GM23338 (cell line): ENCODE measurements around the gene RAB11A. TPM values are rescaled to one million over a fixed set of nuclear protein-coding genes. Genes with fewer than 3 reads are reported as not detected.
A peak's percentile ranks its signal among the peaks of the same experiment; 100 is the strongest.

Experiments used
- ATAC-seq: fragments of 200-7000 bp; cut with Tn5 transposase; 3 replicates; pipeline ENCODE4 v1.9.1; 2020
- DNase-seq: peaks from one replicate; pipeline ENCODE4 v3.0.0-alpha.2; 2015; ENCODE audit warnings: low spot score
- H2AFZ ChIP-seq: fragments of 200-600 bp; sonication (generic); 2 replicates; pipeline ENCODE4 v1.8.0; 2016; ENCODE audit warnings: antibody characterized with exemption, mild to moderate bottlenecking, moderate library complexity
- H3F3A ChIP-seq: fragments of 200-600 bp; sonication (generic); replicated peaks from 2 replicates; pipeline ENCODE4 v1.8.0; 2017; ENCODE audit warnings: antibody characterized with exemption, mixed run types, low read depth
- H3K27ac ChIP-seq: fragments of 200-600 bp; sonication (generic); 2 replicates; pipeline ENCODE4 v1.6.1; 2016; ENCODE audit warnings: low read depth
- H3K27me3 ChIP-seq: fragments of 200-600 bp; sonication (generic); 2 replicates; pipeline ENCODE4 v1.8.0; 2016; ENCODE audit warnings: mild to moderate bottlenecking, mixed run types, moderate library complexity; ENCODE audit not compliant: insufficient read depth
- H3K36me3 ChIP-seq: fragments of 200-600 bp; sonication (generic); 2 replicates; pipeline ENCODE4 v1.8.0; 2016; ENCODE audit warnings: mild to moderate bottlenecking; ENCODE audit not compliant: insufficient read depth
- H3K4me1 ChIP-seq: fragments of 200-600 bp; sonication (generic); 2 replicates; pipeline ENCODE4 v1.8.0; 2016; ENCODE audit warnings: mild to moderate bottlenecking, moderate library complexity; ENCODE audit not compliant: insufficient read depth
- H3K4me2 ChIP-seq: fragments of 200-600 bp; sonication (generic); 2 replicates; pipeline ENCODE4 v1.7.1; 2017; ENCODE audit warnings: mixed run types
- H3K4me3 ChIP-seq: fragments of 200-600 bp; sonication (generic); 2 replicates; pipeline ENCODE4 v1.6.1; 2016; ENCODE audit warnings: mixed run types
- H3K79me2 ChIP-seq: fragments of 200-600 bp; sonication (generic); replicated peaks from 2 replicates; pipeline ENCODE4 v1.8.0; 2017; ENCODE audit warnings: mild to moderate bottlenecking; ENCODE audit not compliant: insufficient read depth
- H3K9me2 ChIP-seq: fragments of 200-600 bp; sonication (generic); 2 replicates; pipeline ENCODE4 v1.8.0; 2017; ENCODE audit not compliant: insufficient read depth
- H4K20me1 ChIP-seq: fragments of 200-600 bp; sonication (generic); replicated peaks from 2 replicates; pipeline ENCODE4 v1.8.0; 2017; ENCODE audit warnings: mild to moderate bottlenecking; ENCODE audit not compliant: insufficient read depth
- H3K27ac Mint-ChIP-seq: 2 replicates; pipeline ENCODE4 v1.8.0; 2020; ENCODE audit warnings: inconsistent platforms, mild to moderate bottlenecking, moderate library complexity, mixed read lengths
- H3K27me3 Mint-ChIP-seq: 3 replicates; pipeline ENCODE4 v1.8.0; 2022; ENCODE audit warnings: low read depth, mild to moderate bottlenecking, moderate library complexity, mixed read lengths, inconsistent platforms; ENCODE audit not compliant: insufficient read depth, poor library complexity
- H3K36me3 Mint-ChIP-seq: 3 replicates; pipeline ENCODE4 v1.8.0; 2021; ENCODE audit warnings: low read depth, mild to moderate bottlenecking, inconsistent platforms, moderate library complexity, mixed read lengths
- H3K4me1 Mint-ChIP-seq: 3 replicates; pipeline ENCODE4 v1.8.0; 2020; ENCODE audit warnings: mild to moderate bottlenecking, inconsistent platforms, mixed read lengths
- H3K4me3 Mint-ChIP-seq: 3 replicates; pipeline ENCODE4 v1.8.0; 2021; ENCODE audit warnings: moderate library complexity, mild to moderate bottlenecking, inconsistent platforms, mixed read lengths
- H3K9me3 Mint-ChIP-seq: 3 replicates; pipeline ENCODE4 v1.8.0; 2020; ENCODE audit warnings: moderate library complexity, mild to moderate bottlenecking, inconsistent platforms, mixed read lengths
- CREB1 ChIP-seq: fragments of 250-450 bp; sonication (Bioruptor Pico); IDR thresholded peaks from 2 replicates; pipeline ENCODE4 v1.5.0; 2020; ENCODE audit warnings: low read depth, mild to moderate bottlenecking, moderate library complexity
- EZH2 ChIP-seq: fragments of 200-600 bp; sonication (generic); IDR thresholded peaks from one replicate; pipeline ENCODE4 v1.8.0; 2017; ENCODE audit warnings: antibody characterized with exemption, mild to moderate bottlenecking, low read depth; ENCODE audit not compliant: unreplicated experiment
- EZH2phosphoT487 ChIP-seq: fragments of 200-600 bp; sonication (generic); IDR thresholded peaks from one replicate; pipeline ENCODE4 v1.8.1; 2018; ENCODE audit warnings: antibody characterized with exemption; ENCODE audit not compliant: unreplicated experiment
- JUNB ChIP-seq: IDR thresholded peaks from one replicate; pipeline ENCODE4 v1.6.1; 2016; ENCODE audit warnings: antibody characterized with exemption; ENCODE audit not compliant: unreplicated experiment
- NANOG ChIP-seq: IDR thresholded peaks from 2 replicates; pipeline ENCODE4 v1.6.1; 2016; ENCODE audit warnings: antibody characterized with exemption, borderline replicate concordance
- ZNF331 ChIP-seq: fragments of 250-450 bp; sonication (Bioruptor Pico); IDR thresholded peaks from 2 replicates; pipeline ENCODE4 v1.5.0; 2020; ENCODE audit warnings: low read depth, mild to moderate bottlenecking, moderate library complexity
- polyA plus RNA-seq: library from polyadenylated mRNA; unstranded; fragments of >200 nt; fragmentation: Nextera tagmentation; extraction: Ambion mirVana; gene quantifications from 2 replicates; pipeline ENCODE4 v1.2.1, GENCODE V29; 2016
- total RNA-seq: library from RNA; depleted of rRNA; stranded (reverse); fragments of >200 nt; shearing (Covaris generic); gene quantifications from 2 replicates; pipeline ENCODE4 v1.2.3, GENCODE V29; 2014
- TF ChIP-seq, protein P1 (sequence below), 2 experiments: fragments of 200-600 bp in 1 of 2; sonication (generic) in 1 of 2; conservative IDR thresholded peaks; 2 replicates each; pipeline versions ENCODE4 v1.5.1 to v1.6.1; 2016 to 2017; ENCODE audit warnings: antibody characterized with exemption in 2 of 2, low read depth in 2 of 2, mild to moderate bottlenecking in 2 of 2, moderate library complexity in 1 of 2
- TF ChIP-seq, protein P2 (sequence below): IDR thresholded peaks from one replicate; pipeline ENCODE4 v1.6.1; 2018; ENCODE audit warnings: antibody characterized with exemption; ENCODE audit not compliant: unreplicated experiment
- TF ChIP-seq, protein P3 (sequence below): IDR thresholded peaks from 2 replicates; pipeline ENCODE4 v1.6.1; 2016; ENCODE audit warnings: antibody characterized with exemption
- TF ChIP-seq, protein P4 (sequence below): fragments of 250-450 bp; sonication (Bioruptor Pico); IDR thresholded peaks from 2 replicates; pipeline ENCODE4 v1.5.0; 2020; ENCODE audit warnings: mild to moderate bottlenecking, moderate library complexity

RAB11A gene
- total and polyA plus RNA-seq, 2 experiments from 2014 or later, result 251 to 369 TPM

DNA sequence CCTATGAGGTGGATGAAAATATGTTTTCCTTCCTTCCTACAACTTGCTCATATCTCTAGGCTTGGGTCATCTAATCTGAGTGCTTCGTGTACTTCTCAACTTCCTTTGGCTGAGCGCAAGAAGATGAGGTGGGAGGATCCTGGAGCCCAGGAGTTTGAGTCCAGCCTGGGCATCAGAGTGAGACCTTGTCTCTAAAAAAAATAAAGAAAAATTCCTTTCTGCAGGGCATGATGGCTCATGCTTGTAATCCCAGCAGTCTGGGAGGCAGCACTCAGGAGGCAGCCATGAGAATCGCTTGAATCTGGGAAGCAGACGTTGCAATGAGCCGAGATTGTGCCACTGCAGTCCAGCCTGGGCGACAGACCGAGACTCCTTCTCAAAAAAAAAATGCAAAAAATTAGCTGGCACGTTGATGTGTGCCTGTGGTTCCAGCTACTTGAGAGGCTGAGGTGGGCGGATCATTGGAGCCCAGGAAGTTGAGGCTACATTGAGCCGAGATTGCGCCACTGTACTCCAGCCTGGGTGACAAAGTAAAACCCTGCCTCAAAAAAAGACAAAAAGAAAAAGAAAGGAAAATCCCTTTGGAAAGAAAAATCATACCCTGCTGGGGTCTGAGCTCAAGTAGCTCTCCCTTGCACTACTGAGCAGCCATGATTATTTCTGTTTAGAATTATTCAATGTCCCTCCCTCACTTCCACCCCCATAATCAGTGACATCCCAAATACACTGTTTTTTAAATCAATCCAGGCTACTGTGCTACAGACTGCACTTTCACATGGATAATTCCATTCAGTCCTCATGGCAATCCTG is 28.0 kb upstream of the RAB11A start (continued):
- TF ChIP-seq EZH2 (no peak), JUNB (no peak), EZH2phosphoT487 (no peak), NANOG (no peak), ZNF331 (CRISPR knock-in tag) (no peak), CREB1 (CRISPR knock-in tag) (no peak)
- TF ChIP-seq, protein P1, sequence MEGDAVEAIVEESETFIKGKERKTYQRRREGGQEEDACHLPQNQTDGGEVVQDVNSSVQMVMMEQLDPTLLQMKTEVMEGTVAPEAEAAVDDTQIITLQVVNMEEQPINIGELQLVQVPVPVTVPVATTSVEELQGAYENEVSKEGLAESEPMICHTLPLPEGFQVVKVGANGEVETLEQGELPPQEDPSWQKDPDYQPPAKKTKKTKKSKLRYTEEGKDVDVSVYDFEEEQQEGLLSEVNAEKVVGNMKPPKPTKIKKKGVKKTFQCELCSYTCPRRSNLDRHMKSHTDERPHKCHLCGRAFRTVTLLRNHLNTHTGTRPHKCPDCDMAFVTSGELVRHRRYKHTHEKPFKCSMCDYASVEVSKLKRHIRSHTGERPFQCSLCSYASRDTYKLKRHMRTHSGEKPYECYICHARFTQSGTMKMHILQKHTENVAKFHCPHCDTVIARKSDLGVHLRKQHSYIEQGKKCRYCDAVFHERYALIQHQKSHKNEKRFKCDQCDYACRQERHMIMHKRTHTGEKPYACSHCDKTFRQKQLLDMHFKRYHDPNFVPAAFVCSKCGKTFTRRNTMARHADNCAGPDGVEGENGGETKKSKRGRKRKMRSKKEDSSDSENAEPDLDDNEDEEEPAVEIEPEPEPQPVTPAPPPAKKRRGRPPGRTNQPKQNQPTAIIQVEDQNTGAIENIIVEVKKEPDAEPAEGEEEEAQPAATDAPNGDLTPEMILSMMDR (conservative IDR thresholded peaks at IDR 0.05; ENCODE audit: low read depth in 2 of 2), result no peak
- TF ChIP-seq, protein P2, sequence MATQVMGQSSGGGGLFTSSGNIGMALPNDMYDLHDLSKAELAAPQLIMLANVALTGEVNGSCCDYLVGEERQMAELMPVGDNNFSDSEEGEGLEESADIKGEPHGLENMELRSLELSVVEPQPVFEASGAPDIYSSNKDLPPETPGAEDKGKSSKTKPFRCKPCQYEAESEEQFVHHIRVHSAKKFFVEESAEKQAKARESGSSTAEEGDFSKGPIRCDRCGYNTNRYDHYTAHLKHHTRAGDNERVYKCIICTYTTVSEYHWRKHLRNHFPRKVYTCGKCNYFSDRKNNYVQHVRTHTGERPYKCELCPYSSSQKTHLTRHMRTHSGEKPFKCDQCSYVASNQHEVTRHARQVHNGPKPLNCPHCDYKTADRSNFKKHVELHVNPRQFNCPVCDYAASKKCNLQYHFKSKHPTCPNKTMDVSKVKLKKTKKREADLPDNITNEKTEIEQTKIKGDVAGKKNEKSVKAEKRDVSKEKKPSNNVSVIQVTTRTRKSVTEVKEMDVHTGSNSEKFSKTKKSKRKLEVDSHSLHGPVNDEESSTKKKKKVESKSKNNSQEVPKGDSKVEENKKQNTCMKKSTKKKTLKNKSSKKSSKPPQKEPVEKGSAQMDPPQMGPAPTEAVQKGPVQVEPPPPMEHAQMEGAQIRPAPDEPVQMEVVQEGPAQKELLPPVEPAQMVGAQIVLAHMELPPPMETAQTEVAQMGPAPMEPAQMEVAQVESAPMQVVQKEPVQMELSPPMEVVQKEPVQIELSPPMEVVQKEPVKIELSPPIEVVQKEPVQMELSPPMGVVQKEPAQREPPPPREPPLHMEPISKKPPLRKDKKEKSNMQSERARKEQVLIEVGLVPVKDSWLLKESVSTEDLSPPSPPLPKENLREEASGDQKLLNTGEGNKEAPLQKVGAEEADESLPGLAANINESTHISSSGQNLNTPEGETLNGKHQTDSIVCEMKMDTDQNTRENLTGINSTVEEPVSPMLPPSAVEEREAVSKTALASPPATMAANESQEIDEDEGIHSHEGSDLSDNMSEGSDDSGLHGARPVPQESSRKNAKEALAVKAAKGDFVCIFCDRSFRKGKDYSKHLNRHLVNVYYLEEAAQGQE, result no peak
- TF ChIP-seq, protein P3, sequence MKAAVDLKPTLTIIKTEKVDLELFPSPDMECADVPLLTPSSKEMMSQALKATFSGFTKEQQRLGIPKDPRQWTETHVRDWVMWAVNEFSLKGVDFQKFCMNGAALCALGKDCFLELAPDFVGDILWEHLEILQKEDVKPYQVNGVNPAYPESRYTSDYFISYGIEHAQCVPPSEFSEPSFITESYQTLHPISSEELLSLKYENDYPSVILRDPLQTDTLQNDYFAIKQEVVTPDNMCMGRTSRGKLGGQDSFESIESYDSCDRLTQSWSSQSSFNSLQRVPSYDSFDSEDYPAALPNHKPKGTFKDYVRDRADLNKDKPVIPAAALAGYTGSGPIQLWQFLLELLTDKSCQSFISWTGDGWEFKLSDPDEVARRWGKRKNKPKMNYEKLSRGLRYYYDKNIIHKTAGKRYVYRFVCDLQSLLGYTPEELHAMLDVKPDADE, result no peak

DNA sequence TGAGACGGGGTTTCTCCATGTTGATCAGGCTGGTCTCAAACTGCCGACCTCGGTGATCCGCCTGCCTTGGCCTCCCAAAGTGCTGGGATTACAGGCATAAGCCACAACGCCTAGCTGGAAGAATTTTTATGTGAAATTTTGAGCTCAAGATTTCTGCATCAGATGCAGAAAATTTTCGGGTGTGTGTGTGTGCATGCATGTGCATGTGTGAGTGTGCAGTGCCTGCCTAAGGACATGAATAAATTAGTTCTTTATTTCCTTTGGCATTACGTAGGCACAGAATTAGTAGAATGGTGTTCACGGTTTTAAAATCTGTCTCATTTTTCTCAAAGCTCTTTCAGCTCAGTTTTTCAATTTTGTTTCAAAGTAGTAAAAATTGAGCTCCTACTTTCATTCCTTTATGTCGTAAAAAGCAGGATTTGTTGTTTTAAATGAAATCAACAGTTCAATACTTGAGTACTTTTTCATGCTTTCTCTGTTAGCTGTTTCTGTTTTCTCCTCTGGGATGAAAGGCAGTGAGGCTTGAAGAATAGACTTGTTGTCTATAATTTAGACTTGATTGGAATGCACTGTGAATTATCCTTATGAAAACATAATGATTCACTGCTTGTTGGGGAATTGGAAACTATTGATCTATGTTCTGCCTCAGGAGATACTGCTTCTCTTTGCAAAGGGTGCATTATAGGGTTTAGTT is 23.3 kb upstream of the RAB11A start:
- no peaks in the 10 kb centered on the region; the same call in 1 of the 3 replicates for H3K4me1 Mint-ChIP-seq
- DNase-seq, result no peak
- no peak for ATAC-seq
- TF ChIP-seq, protein P4, sequence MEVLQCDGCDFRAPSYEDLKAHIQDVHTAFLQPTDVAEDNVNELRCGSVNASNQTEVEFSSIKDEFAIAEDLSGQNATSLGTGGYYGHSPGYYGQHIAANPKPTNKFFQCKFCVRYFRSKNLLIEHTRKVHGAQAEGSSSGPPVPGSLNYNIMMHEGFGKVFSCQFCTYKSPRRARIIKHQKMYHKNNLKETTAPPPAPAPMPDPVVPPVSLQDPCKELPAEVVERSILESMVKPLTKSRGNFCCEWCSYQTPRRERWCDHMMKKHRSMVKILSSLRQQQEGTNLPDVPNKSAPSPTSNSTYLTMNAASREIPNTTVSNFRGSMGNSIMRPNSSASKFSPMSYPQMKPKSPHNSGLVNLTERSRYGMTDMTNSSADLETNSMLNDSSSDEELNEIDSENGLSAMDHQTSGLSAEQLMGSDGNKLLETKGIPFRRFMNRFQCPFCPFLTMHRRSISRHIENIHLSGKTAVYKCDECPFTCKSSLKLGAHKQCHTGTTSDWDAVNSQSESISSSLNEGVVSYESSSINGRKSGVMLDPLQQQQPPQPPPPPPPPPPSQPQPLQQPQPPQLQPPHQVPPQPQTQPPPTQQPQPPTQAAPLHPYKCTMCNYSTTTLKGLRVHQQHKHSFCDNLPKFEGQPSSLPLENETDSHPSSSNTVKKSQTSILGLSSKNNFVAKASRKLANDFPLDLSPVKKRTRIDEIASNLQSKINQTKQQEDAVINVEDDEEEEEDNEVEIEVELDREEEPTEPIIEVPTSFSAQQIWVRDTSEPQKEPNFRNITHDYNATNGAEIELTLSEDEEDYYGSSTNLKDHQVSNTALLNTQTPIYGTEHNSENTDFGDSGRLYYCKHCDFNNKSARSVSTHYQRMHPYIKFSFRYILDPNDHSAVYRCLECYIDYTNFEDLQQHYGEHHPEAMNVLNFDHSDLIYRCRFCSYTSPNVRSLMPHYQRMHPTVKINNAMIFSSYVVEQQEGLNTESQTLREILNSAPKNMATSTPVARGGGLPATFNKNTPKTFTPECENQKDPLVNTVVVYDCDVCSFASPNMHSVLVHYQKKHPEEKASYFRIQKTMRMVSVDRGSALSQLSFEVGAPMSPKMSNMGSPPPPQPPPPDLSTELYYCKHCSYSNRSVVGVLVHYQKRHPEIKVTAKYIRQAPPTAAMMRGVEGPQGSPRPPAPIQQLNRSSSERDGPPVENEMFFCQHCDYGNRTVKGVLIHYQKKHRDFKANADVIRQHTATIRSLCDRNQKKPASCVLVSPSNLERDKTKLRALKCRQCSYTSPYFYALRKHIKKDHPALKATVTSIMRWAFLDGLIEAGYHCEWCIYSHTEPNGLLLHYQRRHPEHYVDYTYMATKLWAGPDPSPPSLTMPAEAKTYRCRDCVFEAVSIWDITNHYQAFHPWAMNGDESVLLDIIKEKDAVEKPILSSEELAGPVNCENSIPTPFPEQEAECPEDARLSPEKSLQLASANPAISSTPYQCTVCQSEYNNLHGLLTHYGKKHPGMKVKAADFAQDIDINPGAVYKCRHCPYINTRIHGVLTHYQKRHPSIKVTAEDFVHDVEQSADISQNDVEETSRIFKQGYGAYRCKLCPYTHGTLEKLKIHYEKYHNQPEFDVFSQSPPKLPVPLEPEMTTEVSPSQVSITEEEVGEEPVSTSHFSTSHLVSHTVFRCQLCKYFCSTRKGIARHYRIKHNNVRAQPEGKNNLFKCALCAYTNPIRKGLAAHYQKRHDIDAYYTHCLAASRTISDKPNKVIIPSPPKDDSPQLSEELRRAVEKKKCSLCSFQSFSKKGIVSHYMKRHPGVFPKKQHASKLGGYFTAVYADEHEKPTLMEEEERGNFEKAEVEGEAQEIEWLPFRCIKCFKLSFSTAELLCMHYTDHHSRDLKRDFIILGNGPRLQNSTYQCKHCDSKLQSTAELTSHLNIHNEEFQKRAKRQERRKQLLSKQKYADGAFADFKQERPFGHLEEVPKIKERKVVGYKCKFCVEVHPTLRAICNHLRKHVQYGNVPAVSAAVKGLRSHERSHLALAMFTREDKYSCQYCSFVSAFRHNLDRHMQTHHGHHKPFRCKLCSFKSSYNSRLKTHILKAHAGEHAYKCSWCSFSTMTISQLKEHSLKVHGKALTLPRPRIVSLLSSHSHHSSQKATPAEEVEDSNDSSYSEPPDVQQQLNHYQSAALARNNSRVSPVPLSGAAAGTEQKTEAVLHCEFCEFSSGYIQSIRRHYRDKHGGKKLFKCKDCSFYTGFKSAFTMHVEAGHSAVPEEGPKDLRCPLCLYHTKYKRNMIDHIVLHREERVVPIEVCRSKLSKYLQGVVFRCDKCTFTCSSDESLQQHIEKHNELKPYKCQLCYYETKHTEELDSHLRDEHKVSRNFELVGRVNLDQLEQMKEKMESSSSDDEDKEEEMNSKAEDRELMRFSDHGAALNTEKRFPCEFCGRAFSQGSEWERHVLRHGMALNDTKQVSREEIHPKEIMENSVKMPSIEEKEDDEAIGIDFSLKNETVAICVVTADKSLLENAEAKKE (CRISPR knock-in tag), result no peak
- TF ChIP-seq EZH2, result no peak

More for the DNA sequence above, 23.3 kb upstream of the RAB11A start:
- Mint-ChIP-seq H3K27me3 (no peaks in the 10 kb centered on the region), H3K27ac (no peak overlapping the region), H3K4me3 (no peak overlapping the region), H3K36me3 (no peaks in the 10 kb centered on the region), H3K9me3 (no peaks in the 10 kb centered on the region)
- H3K79me2 ChIP-seq, result no peaks in the 10 kb centered on the region
- H3K27me3 ChIP-seq, result no peaks in the 10 kb centered on the region
- H3K4me3 ChIP-seq, result no peak overlapping the region
- no peaks in the 10 kb centered on the region for H4K20me1 ChIP-seq
- no peaks in the 10 kb centered on the region for H3K9me2 ChIP-seq
- H3K36me3 ChIP-seq, result no peaks in the 10 kb centered on the region
- H3K4me1 ChIP-seq, result no peaks in the 10 kb centered on the region
- H2AFZ ChIP-seq, result peak overlapping the region; percentile 56; the same call in 1 of the 2 replicates
- no peak overlapping the region for H3K27ac ChIP-seq
- no peaks in the 10 kb centered on the region for H3F3A ChIP-seq
- no peak overlapping the region for H3K4me2 ChIP-seq
